ENCODE data around the gene RBBP8NL. TPM values are rescaled to one million over a fixed set of nuclear protein-coding genes. Genes with fewer than 3 reads are reported as not detected.

RBBP8NL gene
- total and polyA plus RNA-seq, 9 of the 15 experiments (the other 6 are each of a cell fraction or from before 2014, with no cell fraction given), result not detected

DNA sequence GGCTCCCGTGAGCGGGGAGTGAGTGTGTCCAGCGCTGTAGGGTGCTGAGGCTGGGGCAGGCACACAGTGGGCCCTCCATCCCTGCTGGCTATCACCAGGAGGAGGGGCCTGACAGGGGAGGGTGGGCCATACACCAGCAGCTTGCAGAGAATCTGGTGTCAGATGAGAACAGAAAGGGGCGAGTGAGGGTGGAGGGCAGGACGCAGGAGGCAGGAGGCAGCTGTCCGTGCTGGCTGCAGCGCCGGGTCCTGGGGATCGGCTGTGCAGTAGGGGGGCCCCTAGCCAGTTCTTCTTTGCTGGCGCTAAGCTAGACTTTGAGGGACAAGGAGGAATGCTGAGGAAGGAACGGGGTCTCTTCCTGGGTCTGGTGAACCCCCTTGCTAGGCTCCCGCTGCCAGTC lies 18.7 kb downstream of the RBBP8NL start:
- intact Hi-C loops (cut with micrococcal nuclease) (loop anchor here (5.0 kb wide), 1 partner anchor 79 kb away; no protein-coding TSS in a partner anchor), in situ Hi-C loops (cut with MboI) (no loop called here)
- Histone ChIP-seq H3K27me3 (ENCODE audit: control insufficient read depth in 2 of 2, insufficient read depth in 2 of 2, low read length in 2 of 2) (no peaks in the 10 kb centered on the region), H3K4me2 (ENCODE audit: insufficient read depth, low read length) (no peak overlapping the region), H2AFZ (ENCODE audit: low read depth, low read length) (no peak overlapping the region), H3K79me2 (ENCODE audit: control insufficient read depth, insufficient read depth, low read length) (peaks cover 14% of the 10 kb centered on the region), H3K9me1 (ENCODE audit: control insufficient read depth, insufficient read depth, low read length) (peaks cover 4% of the 10 kb centered on the region), H3K9me3 (replicated peaks; ENCODE audit: control insufficient read depth, insufficient read depth, low read depth, low read length) (no peaks in the 10 kb centered on the region), H3K9ac (ENCODE audit: insufficient read depth in 1 of 2, low read depth in 2 of 2, low read length in 2 of 2) (peak overlapping the region in 1 of 2 experiments; percentile 95; a peak in 1 of 4 replicates), H4K20me1 (replicated peaks; ENCODE audit: control insufficient read depth, insufficient read depth, low read length) (0 out of 2 replicates have a peak, but pooled peaks cover 8% of the 10 kb centered on the region), H3K4me1 (replicated peaks in 1 of 2; ENCODE audit: control insufficient read depth in 2 of 2, insufficient read depth in 2 of 2, low read length in 2 of 2) (peaks cover 17 to 89% of the 10 kb centered on the region in 2 experiments), H3K4me3 (no peak overlapping the region), H3K27ac (ENCODE audit: extremely low read depth, low read depth, low read length) (no peak overlapping the region), H3K36me3 (ENCODE audit: control insufficient read depth, insufficient read depth, low read length) (no peaks in the 10 kb centered on the region)
- TF ChIP-seq TRIM24 (IDR thresholded peaks at IDR 0.05) (no peak), LCOR (CRISPR knock-in tag; IDR thresholded peaks at IDR 0.05) (no peak), PTRF (tag; IDR thresholded peaks at IDR 0.05) (no peak), SMARCA4 (IDR thresholded peaks at IDR 0.05) (no peak), RBBP5 (IDR thresholded peaks at IDR 0.05; ENCODE audit: borderline replicate concordance, insufficient read depth, low read length, poor library complexity, severe bottlenecking) (no peak), MTA2 (IDR thresholded peaks at IDR 0.05; ENCODE audit: low read depth) (no peak), ARNT (IDR thresholded peaks at IDR 0.05) (no peak), BACH1 (tag; IDR thresholded peaks at IDR 0.05) (no peak), BRD4 (IDR thresholded peaks at IDR 0.05) (no peak), ZNF408 (CRISPR knock-in tag; IDR thresholded peaks at IDR 0.05; ENCODE audit: low read depth) (no peak), RBFOX2 (IDR thresholded peaks at IDR 0.05; ENCODE audit: low read depth, low read length) (no peak), TAL1 (IDR thresholded peaks at IDR 0.05) (no peak)
- TF ChIP-seq, protein P1, sequence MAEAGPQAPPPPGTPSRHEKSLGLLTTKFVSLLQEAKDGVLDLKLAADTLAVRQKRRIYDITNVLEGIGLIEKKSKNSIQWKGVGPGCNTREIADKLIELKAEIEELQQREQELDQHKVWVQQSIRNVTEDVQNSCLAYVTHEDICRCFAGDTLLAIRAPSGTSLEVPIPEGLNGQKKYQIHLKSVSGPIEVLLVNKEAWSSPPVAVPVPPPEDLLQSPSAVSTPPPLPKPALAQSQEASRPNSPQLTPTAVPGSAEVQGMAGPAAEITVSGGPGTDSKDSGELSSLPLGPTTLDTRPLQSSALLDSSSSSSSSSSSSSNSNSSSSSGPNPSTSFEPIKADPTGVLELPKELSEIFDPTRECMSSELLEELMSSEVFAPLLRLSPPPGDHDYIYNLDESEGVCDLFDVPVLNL (CRISPR knock-in tag; IDR thresholded peaks at IDR 0.05; ENCODE audit: low read depth), result no peak
- ChIA-PET POLR2A (interaction anchor here (0.7 kb wide), 1 partner anchor 36 kb away, joined by 4 read pairs; no protein-coding TSS in a partner anchor), CTCF (ENCODE audit: low intra/inter-chr PET ratio) (no interaction called here)
- no TSS peak for BruUV-seq (replicated peaks)
- WGBS (ENCODE audit: insufficient coverage, low coverage, missing lambda C conversion rate), result 73% methylated on average over 11 of the region's 12 CpGs
- no peak for DNase-seq (ENCODE audit: extremely low read depth in 1 of 4, low spot score in 3 of 4)
- no peak for ATAC-seq
- no peak for FAIRE-seq

All from K562 (cell line).